Neural cell (in vitro differentiated cells): ENCODE results near the gene GSC2. TPM values are rescaled to one million over a fixed set of nuclear protein-coding genes. Genes with fewer than 3 reads are reported as not detected.

Source experiments
- H2AFZ ChIP-seq: fragments of 200-600, 300-800 bp; sonication (generic), shearing (Covaris generic); 2 replicates; pipeline ENCODE4 v1.6.0; 2014; ENCODE audit warnings: low read depth, mild to moderate bottlenecking, antibody characterized with exemption, low read length, moderate library complexity
- H3F3A ChIP-seq: fragments of 200-600 bp; shearing (Covaris generic); 2 replicates; pipeline ENCODE4 v1.6.1; 2016; ENCODE audit warnings: mild to moderate bottlenecking, moderate library complexity, mixed read lengths, antibody characterized with exemption, low read length; ENCODE audit not compliant: insufficient read depth, poor library complexity, severe bottlenecking
- H3K27ac ChIP-seq: fragments of 200-600, 300-800 bp; sonication (generic), shearing (Covaris generic); 2 replicates; pipeline ENCODE4 v1.5.1; 2014; ENCODE audit warnings: mild to moderate bottlenecking, low read length, moderate library complexity
- H3K27me3 ChIP-seq: fragments of 300-800, 200-600 bp; sonication (generic), shearing (Covaris generic); 2 replicates; pipeline ENCODE4 v1.6.0; 2014; ENCODE audit warnings: mild to moderate bottlenecking, low read depth, low read length, moderate library complexity; ENCODE audit not compliant: insufficient read depth
- H3K36me3 ChIP-seq: fragments of 300-800, 200-600 bp; sonication (generic), shearing (Covaris generic); 2 replicates; pipeline ENCODE4 v1.5.1; 2014; ENCODE audit warnings: mild to moderate bottlenecking, antibody characterized with exemption, low read length, moderate library complexity; ENCODE audit not compliant: insufficient read depth
- H3K4me2 ChIP-seq: fragments of 300-800, 200-600 bp; sonication (generic), shearing (Covaris generic); 2 replicates; pipeline ENCODE4 v1.6.0; 2014; ENCODE audit warnings: mild to moderate bottlenecking, low read length
- H3K4me3 ChIP-seq: fragments of 300-800, 200-600 bp; sonication (generic), shearing (Covaris generic); 2 replicates; pipeline ENCODE4 v1.5.1; 2014; ENCODE audit warnings: mild to moderate bottlenecking, low read length, moderate library complexity
- H3K79me2 ChIP-seq: fragments of 200-600 bp; shearing (Covaris generic); replicated peaks from 2 replicates; pipeline ENCODE4 v1.6.0; 2014; ENCODE audit warnings: mild to moderate bottlenecking, low read length, moderate library complexity; ENCODE audit not compliant: insufficient read depth
- H3K9ac ChIP-seq: fragments of 300-800, 200-600 bp; sonication (generic), shearing (Covaris generic); 2 replicates; pipeline ENCODE4 v1.6.1; 2016; ENCODE audit warnings: mild to moderate bottlenecking, low read length, mixed read lengths
- H3K9me2 ChIP-seq: fragments of 200-600 bp; shearing (Covaris generic); 2 replicates; pipeline ENCODE4 v1.6.1; 2016; ENCODE audit warnings: mild to moderate bottlenecking, low read length, mixed read lengths; ENCODE audit not compliant: insufficient read depth
- H3K9me3 ChIP-seq: fragments of 200-600, 300-800 bp; sonication (generic), shearing (Covaris generic); 2 replicates; pipeline ENCODE4 v1.6.1; 2016; ENCODE audit warnings: mild to moderate bottlenecking, mixed run types, low read length, moderate library complexity, mixed read lengths
- H4K20me1 ChIP-seq: fragments of 200-600 bp; shearing (Covaris generic); 2 replicates; pipeline ENCODE4 v1.6.1; 2016; ENCODE audit warnings: mild to moderate bottlenecking, mixed run types; ENCODE audit not compliant: insufficient read depth
- EP300 ChIP-seq: fragments of 450-650 bp; conservative IDR thresholded peaks from 2 replicates; pipeline ENCODE4 v1.6.1; 2014; ENCODE audit warnings: antibody characterized with exemption, mild to moderate bottlenecking, moderate library complexity; ENCODE audit not compliant: poor library complexity, severe bottlenecking
- EZH2 ChIP-seq: fragments of 200-600, 300-800 bp; shearing (Covaris generic), sonication (generic); IDR thresholded peaks from 2 replicates; pipeline ENCODE4 v1.6.1; 2014; ENCODE audit warnings: antibody characterized with exemption, low read length, borderline replicate concordance, mild to moderate bottlenecking; ENCODE audit not compliant: insufficient read depth, poor library complexity, severe bottlenecking
- MXI1 ChIP-seq: fragments of 450-650 bp; conservative IDR thresholded peaks from 2 replicates; pipeline ENCODE4 v1.6.1; 2014; ENCODE audit warnings: antibody characterized with exemption, mild to moderate bottlenecking; ENCODE audit not compliant: poor library complexity, severe bottlenecking
- POLR2AphosphoS5 ChIP-seq: IDR thresholded peaks from 2 replicates; pipeline ENCODE4 v1.6.1; 2012
- RAD21 ChIP-seq: fragments of 450-650 bp; conservative IDR thresholded peaks from 2 replicates; pipeline ENCODE4 v1.6.1; 2014; ENCODE audit warnings: antibody characterized with exemption, mild to moderate bottlenecking, moderate library complexity
- SMC3 ChIP-seq: fragments of 450-650 bp; conservative IDR thresholded peaks from 2 replicates; pipeline ENCODE4 v1.6.1; 2014; ENCODE audit warnings: antibody characterized with exemption, mild to moderate bottlenecking, moderate library complexity; ENCODE audit not compliant: poor library complexity
- TAF1 ChIP-seq: IDR thresholded peaks from 2 replicates; pipeline ENCODE4 v1.6.1; 2012; ENCODE audit warnings: low read depth
- polyA plus RNA-seq: library from polyadenylated mRNA; depleted of rRNA; stranded (reverse); fragments of >200 nt; gene quantifications from 2 replicates; pipeline ENCODE4 v1.2.3, GENCODE V29; 2014
- TF ChIP-seq, protein P1 (sequence below): fragments of 450-650 bp; IDR thresholded peaks from 2 replicates; pipeline ENCODE4 v1.5.1; 2014; ENCODE audit warnings: antibody characterized with exemption, mild to moderate bottlenecking, moderate library complexity; ENCODE audit not compliant: poor library complexity, severe bottlenecking
- TF ChIP-seq, protein P2 (sequence below): IDR thresholded peaks from 2 replicates; pipeline ENCODE4 v1.6.1; 2012; ENCODE audit warnings: borderline replicate concordance

GSC2 gene
- polyA plus RNA-seq, 1 donor from 2014 or later = not detected

- Histone ChIP-seq H3K36me3 (no peaks in the 10 kb centered on the region), H3K9ac (no peak overlapping the region), H3K4me2 (no peak overlapping the region), H3K9me3 (no peaks in the 10 kb centered on the region), H3K9me2 (no peaks in the 10 kb centered on the region), H3K79me2 (peaks cover 13% of the 10 kb centered on the region), H4K20me1 (no peaks in the 10 kb centered on the region), H2AFZ (no peak overlapping the region), H3K27ac (no peak overlapping the region), H3K27me3 (no peaks in the 10 kb centered on the region), H3K4me3 (no peak overlapping the region), H3F3A (no peaks in the 10 kb centered on the region)
- no peak for TF ChIP-seq EZH2
- TF ChIP-seq SMC3 = no peak
- TF ChIP-seq MXI1 = no peak
- no peak for TF ChIP-seq EP300
- no peak for TF ChIP-seq RAD21
- TF ChIP-seq, protein P1, sequence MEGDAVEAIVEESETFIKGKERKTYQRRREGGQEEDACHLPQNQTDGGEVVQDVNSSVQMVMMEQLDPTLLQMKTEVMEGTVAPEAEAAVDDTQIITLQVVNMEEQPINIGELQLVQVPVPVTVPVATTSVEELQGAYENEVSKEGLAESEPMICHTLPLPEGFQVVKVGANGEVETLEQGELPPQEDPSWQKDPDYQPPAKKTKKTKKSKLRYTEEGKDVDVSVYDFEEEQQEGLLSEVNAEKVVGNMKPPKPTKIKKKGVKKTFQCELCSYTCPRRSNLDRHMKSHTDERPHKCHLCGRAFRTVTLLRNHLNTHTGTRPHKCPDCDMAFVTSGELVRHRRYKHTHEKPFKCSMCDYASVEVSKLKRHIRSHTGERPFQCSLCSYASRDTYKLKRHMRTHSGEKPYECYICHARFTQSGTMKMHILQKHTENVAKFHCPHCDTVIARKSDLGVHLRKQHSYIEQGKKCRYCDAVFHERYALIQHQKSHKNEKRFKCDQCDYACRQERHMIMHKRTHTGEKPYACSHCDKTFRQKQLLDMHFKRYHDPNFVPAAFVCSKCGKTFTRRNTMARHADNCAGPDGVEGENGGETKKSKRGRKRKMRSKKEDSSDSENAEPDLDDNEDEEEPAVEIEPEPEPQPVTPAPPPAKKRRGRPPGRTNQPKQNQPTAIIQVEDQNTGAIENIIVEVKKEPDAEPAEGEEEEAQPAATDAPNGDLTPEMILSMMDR = no peak
- no peak for TF ChIP-seq POLR2AphosphoS5
- TF ChIP-seq, protein P2, sequence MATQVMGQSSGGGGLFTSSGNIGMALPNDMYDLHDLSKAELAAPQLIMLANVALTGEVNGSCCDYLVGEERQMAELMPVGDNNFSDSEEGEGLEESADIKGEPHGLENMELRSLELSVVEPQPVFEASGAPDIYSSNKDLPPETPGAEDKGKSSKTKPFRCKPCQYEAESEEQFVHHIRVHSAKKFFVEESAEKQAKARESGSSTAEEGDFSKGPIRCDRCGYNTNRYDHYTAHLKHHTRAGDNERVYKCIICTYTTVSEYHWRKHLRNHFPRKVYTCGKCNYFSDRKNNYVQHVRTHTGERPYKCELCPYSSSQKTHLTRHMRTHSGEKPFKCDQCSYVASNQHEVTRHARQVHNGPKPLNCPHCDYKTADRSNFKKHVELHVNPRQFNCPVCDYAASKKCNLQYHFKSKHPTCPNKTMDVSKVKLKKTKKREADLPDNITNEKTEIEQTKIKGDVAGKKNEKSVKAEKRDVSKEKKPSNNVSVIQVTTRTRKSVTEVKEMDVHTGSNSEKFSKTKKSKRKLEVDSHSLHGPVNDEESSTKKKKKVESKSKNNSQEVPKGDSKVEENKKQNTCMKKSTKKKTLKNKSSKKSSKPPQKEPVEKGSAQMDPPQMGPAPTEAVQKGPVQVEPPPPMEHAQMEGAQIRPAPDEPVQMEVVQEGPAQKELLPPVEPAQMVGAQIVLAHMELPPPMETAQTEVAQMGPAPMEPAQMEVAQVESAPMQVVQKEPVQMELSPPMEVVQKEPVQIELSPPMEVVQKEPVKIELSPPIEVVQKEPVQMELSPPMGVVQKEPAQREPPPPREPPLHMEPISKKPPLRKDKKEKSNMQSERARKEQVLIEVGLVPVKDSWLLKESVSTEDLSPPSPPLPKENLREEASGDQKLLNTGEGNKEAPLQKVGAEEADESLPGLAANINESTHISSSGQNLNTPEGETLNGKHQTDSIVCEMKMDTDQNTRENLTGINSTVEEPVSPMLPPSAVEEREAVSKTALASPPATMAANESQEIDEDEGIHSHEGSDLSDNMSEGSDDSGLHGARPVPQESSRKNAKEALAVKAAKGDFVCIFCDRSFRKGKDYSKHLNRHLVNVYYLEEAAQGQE = no peak
- TF ChIP-seq TAF1 = no peak
These were observed 26.1 kb upstream of the GSC2 start for GRCh38 chr22:19176175-19176643.

DNA sequence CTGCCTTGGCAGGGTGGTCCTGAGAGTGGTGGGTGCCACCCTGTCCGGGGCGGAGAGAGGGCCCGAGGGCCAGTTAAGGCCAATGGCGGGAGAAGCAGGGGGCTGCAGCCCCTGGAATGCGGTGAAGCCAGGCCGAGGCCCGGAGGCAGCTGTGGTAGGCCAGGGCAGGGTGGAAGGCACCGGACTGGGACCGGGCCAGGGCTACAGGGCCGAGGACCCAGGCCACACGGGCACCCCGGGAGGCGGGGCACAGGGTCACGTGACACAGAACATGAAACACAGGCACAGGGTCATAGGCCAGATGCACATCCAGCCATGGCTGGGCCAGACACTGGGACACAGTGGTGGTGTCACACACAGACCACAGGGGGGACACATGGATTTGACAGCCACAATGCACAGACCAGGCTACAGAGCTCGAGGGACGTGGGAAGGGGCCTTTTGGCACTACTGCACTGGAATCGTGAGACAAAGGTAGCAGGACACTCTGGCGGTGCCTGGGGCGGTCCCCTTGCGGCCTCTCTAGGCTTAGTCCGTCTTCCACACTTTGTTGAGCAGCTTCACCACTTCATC, 25.6 kb upstream of the GSC2 start:
- H3K36me3 ChIP-seq = no peaks in the 10 kb centered on the region
- H3K27ac ChIP-seq = no peak overlapping the region
- H3K9me2 ChIP-seq = no peaks in the 10 kb centered on the region
- H3K4me3 ChIP-seq = no peak overlapping the region
- H3F3A ChIP-seq = no peaks in the 10 kb centered on the region
- H2AFZ ChIP-seq = no peak overlapping the region
- H3K9me3 ChIP-seq = no peaks in the 10 kb centered on the region
- H3K79me2 ChIP-seq = peaks cover 13% of the 10 kb centered on the region
- no peak overlapping the region for H3K9ac ChIP-seq
- no peak overlapping the region for H3K4me2 ChIP-seq
- H3K27me3 ChIP-seq = no peaks in the 10 kb centered on the region
- no peaks in the 10 kb centered on the region for H4K20me1 ChIP-seq
- TF ChIP-seq EP300 (no peak), POLR2AphosphoS5 (no peak), RAD21 (no peak), EZH2 (no peak), SMC3 (no peak), MXI1 (no peak), TAF1 (no peak)
- TF ChIP-seq, protein P2 = no peak
- TF ChIP-seq, protein P1 = no peak
